HCT116 (cell line): ENCODE data around the gene PARVA. TPM values are rescaled to one million over a fixed set of nuclear protein-coding genes. Genes with fewer than 3 reads are reported as not detected.

ENCODE experiments used
- ATAC-seq: fragments of 200-7000 bp; cut with Tn5 transposase; 2 replicates; pipeline ENCODE4 v1.9.1; 2020; ENCODE audit warnings: mild to moderate bottlenecking, moderate library complexity
- BruUV-seq: library from RNA; stranded (reverse); fragments of 400-500 nt; replicated peaks from 2 replicates; lab custom pipeline; 2021; lab: Mats Ljungman, UMichigan
- CTCF ChIA-PET: fragments of 300-600 bp; sonication (Branson Sonifier 250); formaldehyde crosslinking; loops from one replicate; lab custom pipeline; 2021; ENCODE audit warnings: antibody characterized with exemption; lab: Charles Lee
- POLR2A ChIA-PET: fragments of 300-600, 350-600 bp; sonication (Branson Sonifier 250); formaldehyde crosslinking; loops from one replicate; lab custom pipeline; 2021; ENCODE audit warnings: antibody characterized with exemption; lab: Charles Lee
- RAD21 ChIA-PET, 2 experiments: fragments of 300-600 bp; sonication (Branson Sonifier 250); formaldehyde crosslinking; loops; one replicate each; lab custom pipeline; 2023; ENCODE audit warnings: low total read pairs in 2 of 2; ENCODE audit not compliant: uncharacterized antibody in 2 of 2, unreplicated experiment in 2 of 2, low non-redundant PET in 1 of 2; lab: Charles Lee
- DNase-seq: peaks from one replicate; pipeline ENCODE4 v3.0.0-alpha.2; 2010; ENCODE audit warnings: low read depth, low spot score
- H2AFZ ChIP-seq: fragments of 200-600 bp; shearing (Covaris generic), sonication (generic); 2 replicates; pipeline ENCODE4 v1.6.1; 2017; ENCODE audit warnings: low read depth, mixed run types, mixed read lengths, antibody characterized with exemption, low read length; ENCODE audit not compliant: poor library complexity, severe bottlenecking
- H3K27ac ChIP-seq: 2 replicates; pipeline ENCODE4 v1.5.1; 2012; ENCODE audit warnings: low read depth, low read length
- H3K27me3 ChIP-seq: fragments of 200-600 bp; sonication (generic); 2 replicates; pipeline ENCODE4 v1.6.1; 2016; ENCODE audit warnings: mixed run types, low read length, mixed read lengths; ENCODE audit not compliant: insufficient read depth
- H3K36me3 ChIP-seq, 2 experiments: fragments of 200-500 bp in 1 of 2; fragments of 200-600 bp in 1 of 2; sonication (Bioruptor generic) in 1 of 2; sonication (generic) in 1 of 2; 2 replicates each; pipeline versions ENCODE4 v1.5.1 to v1.6.1; 2014 to 2016; ENCODE audit warnings: low read length in 2 of 2, inconsistent platforms in 1 of 2, mixed read lengths in 1 of 2, mixed run types in 1 of 2; ENCODE audit not compliant: insufficient read depth in 2 of 2, control insufficient read depth in 1 of 2
- H3K4me1 ChIP-seq, 2 experiments: fragments of 200-600 bp in 1 of 2; sonication (generic) in 1 of 2; 2 replicates each; pipeline versions ENCODE4 v1.5.1 to v1.6.1; 2012 to 2017; ENCODE audit warnings: low read length in 2 of 2, inconsistent platforms in 1 of 2, mild to moderate bottlenecking in 1 of 2, mixed read lengths in 1 of 2, mixed run types in 1 of 2, moderate library complexity in 1 of 2; ENCODE audit not compliant: insufficient read depth in 2 of 2, control insufficient read depth in 1 of 2
- H3K4me2 ChIP-seq: fragments of 200-600 bp; sonication (generic); 2 replicates; pipeline ENCODE4 v1.6.1; 2017; ENCODE audit warnings: mixed run types, low read length, mixed read lengths
- H3K4me3 ChIP-seq, 2 experiments: fragments of 200-600 bp in 1 of 2; sonication (generic) in 1 of 2; replicated peaks in 1 of 2; 2 replicates each; pipeline ENCODE4 v1.5.1; 2011 to 2016; ENCODE audit warnings: low read length in 2 of 2, control low read depth in 1 of 2, low read depth in 1 of 2, mild to moderate bottlenecking in 1 of 2, mixed read lengths in 1 of 2, mixed run types in 1 of 2
- H3K79me2 ChIP-seq: fragments of 200-600 bp; sonication (generic); 2 replicates; pipeline ENCODE4 v1.6.1; 2017; ENCODE audit warnings: mild to moderate bottlenecking, mixed run types, low read length, moderate library complexity, mixed read lengths; ENCODE audit not compliant: insufficient read depth
- H3K9ac ChIP-seq: fragments of 200-600 bp; sonication (generic); 2 replicates; pipeline ENCODE4 v1.6.1; 2016; ENCODE audit warnings: low read length, mixed read lengths
- H3K9me2 ChIP-seq: fragments of 200-600 bp; sonication (generic), shearing (Covaris generic); 2 replicates; pipeline ENCODE4 v1.6.1; 2017; ENCODE audit warnings: mixed run types, mild to moderate bottlenecking, moderate library complexity; ENCODE audit not compliant: insufficient read depth
- H3K9me3 ChIP-seq, 2 experiments: fragments of 200-500 bp in 1 of 2; fragments of 200-600 bp in 1 of 2; sonication (Bioruptor generic) in 1 of 2; sonication (generic) in 1 of 2; 2 replicates each; pipeline ENCODE4 v1.6.1; 2014 to 2017; ENCODE audit warnings: low read length in 2 of 2, mixed read lengths in 2 of 2, inconsistent platforms in 1 of 2, low read depth in 1 of 2, mild to moderate bottlenecking in 1 of 2, mixed run types in 1 of 2, moderate library complexity in 1 of 2; ENCODE audit not compliant: control insufficient read depth in 1 of 2, insufficient read depth in 1 of 2
- H4K20me1 ChIP-seq: fragments of 200-600 bp; sonication (generic), shearing (Covaris generic); 2 replicates; pipeline ENCODE4 v1.6.1; 2017; ENCODE audit warnings: mixed run types, mild to moderate bottlenecking, moderate library complexity; ENCODE audit not compliant: insufficient read depth
- CBX3 ChIP-seq: IDR thresholded peaks from 2 replicates; pipeline ENCODE4 v1.6.1; 2012; ENCODE audit warnings: low read depth
- CEBPB ChIP-seq: IDR thresholded peaks from 2 replicates; pipeline ENCODE4 v1.6.1; 2012; ENCODE audit warnings: low read depth
- EZH2 ChIP-seq: fragments of 200-600 bp; sonication (generic); IDR thresholded peaks from 2 replicates; pipeline ENCODE4 v1.6.1; 2017; ENCODE audit warnings: antibody characterized with exemption, mixed run types
- EZH2phosphoT487 ChIP-seq: fragments of 200-600 bp; IDR thresholded peaks from 2 replicates; pipeline ENCODE4 v1.6.1; 2018; ENCODE audit warnings: antibody characterized with exemption, borderline replicate concordance
- JUND ChIP-seq: IDR thresholded peaks from 2 replicates; pipeline ENCODE4 v1.6.1; 2012
- POLR2A ChIP-seq: IDR thresholded peaks from 2 replicates; pipeline ENCODE4 v1.7.0; 2011; ENCODE audit warnings: borderline replicate concordance; ENCODE audit not compliant: insufficient read depth, insufficient read length; ENCODE audit errors: extremely low read depth
- POLR2AphosphoS5 ChIP-seq: IDR thresholded peaks from 2 replicates; pipeline ENCODE4 v1.6.1; 2011; ENCODE audit warnings: mild to moderate bottlenecking, low read depth, low read length, moderate library complexity
- RAD21 ChIP-seq: IDR thresholded peaks from 2 replicates; pipeline ENCODE4 v1.6.1; 2012; ENCODE audit warnings: low read depth, mild to moderate bottlenecking
- SIN3A ChIP-seq: IDR thresholded peaks from 2 replicates; pipeline ENCODE4 v1.6.1; 2012; ENCODE audit warnings: low read depth
- TCF7L2 ChIP-seq: IDR thresholded peaks from 2 replicates; pipeline ENCODE4 v1.7.0; 2011; ENCODE audit warnings: borderline replicate concordance, inconsistent platforms; ENCODE audit not compliant: insufficient read depth, insufficient read length; ENCODE audit errors: extremely low read depth
- YY1 ChIP-seq: IDR thresholded peaks from 2 replicates; pipeline ENCODE4 v1.6.1; 2011; ENCODE audit warnings: low read length, low read depth, moderate library complexity, mild to moderate bottlenecking; ENCODE audit not compliant: insufficient replicate concordance; ENCODE audit errors: extremely low read depth
- intact Hi-C: fragments of 100-400 bp; cut with micrococcal nuclease; formaldehyde crosslinking; loops from 2 replicates; pipeline ENCODE4 v1.10.0; 2022
- total RNA-seq: library from RNA; stranded (reverse); gene quantifications from one replicate; pipeline ENCODE4 v1.2.1, GENCODE V29; 2021; ENCODE audit not compliant: unreplicated experiment
- TF ChIP-seq, protein P1 (sequence below): IDR thresholded peaks from 2 replicates; pipeline ENCODE4 v1.6.1; 2012
- TF ChIP-seq, protein P2 (sequence below): IDR thresholded peaks from 2 replicates; pipeline ENCODE4 v1.6.1; 2012
- TF ChIP-seq, protein P3 (sequence below), 3 experiments: fragments of 200-600 bp in 1 of 3; sonication (generic) in 1 of 3; IDR thresholded peaks in 2 of 3; conservative IDR thresholded peaks in 1 of 3; 2 replicates each; pipeline ENCODE4 v1.5.1; 2012 to 2017; ENCODE audit warnings: low read depth in 2 of 3, low read length in 2 of 3, antibody characterized with exemption in 1 of 3, borderline replicate concordance in 1 of 3, control low read depth in 1 of 3, mild to moderate bottlenecking in 1 of 3, mixed read lengths in 1 of 3, mixed run types in 1 of 3, moderate library complexity in 1 of 3; ENCODE audit not compliant: insufficient read depth in 1 of 3

The PARVA gene
- total RNA-seq, 1 experiment from 2014 or later, result 18.4 TPM

DNA sequence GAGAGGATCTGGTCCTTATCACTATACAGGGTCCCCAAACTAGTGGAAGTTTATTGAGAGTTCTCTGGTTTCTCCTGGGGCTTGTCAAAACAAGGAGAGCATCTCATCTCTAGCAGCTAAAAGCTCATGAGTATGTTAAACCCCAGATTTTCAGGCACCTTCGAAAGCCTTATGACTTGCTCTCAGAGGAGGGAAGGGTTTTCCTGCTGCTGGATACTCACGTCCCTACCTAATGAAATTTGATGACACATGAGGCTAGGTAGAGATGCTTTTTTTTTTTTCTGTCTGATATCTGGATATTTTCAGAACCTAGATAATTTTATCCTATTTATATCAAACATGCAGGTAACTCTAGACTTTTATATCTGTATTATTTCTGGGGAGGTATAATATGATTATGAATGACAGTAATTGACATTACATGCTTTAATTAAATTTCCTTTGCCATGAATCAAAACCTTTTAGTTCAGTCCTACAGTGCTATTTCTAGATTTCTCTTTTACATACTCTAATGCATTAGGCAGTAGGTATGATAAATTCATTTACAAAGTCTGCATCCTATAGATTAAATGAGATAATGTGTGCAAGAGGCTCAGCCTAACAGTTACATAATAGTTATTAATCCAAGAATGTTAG lies 73.9 kb downstream of the PARVA start:
- no peaks in the 10 kb centered on the region for H4K20me1 ChIP-seq
- intact Hi-C loops, result no loop called here
- no peaks in the 10 kb centered on the region for H3K79me2 ChIP-seq
- no peak overlapping the region for H3K9ac ChIP-seq
- H3K36me3 ChIP-seq, result no peaks in the 10 kb centered on the region
- H3K4me3 ChIP-seq, result no peak overlapping the region
- POLR2A ChIA-PET, result no interaction called here
- H3K9me3 ChIP-seq, result no peaks in the 10 kb centered on the region
- no peak overlapping the region for H3K27ac ChIP-seq
- H3K9me2 ChIP-seq, result 0 out of 2 replicates have a peak, but pooled peaks cover 6% of the 10 kb centered on the region
- no peak for TF ChIP-seq CEBPB
- ATAC-seq (no peak), DNase-seq (no peak)
- peaks cover 0 to 12% of the 10 kb centered on the region in 2 experiments; a peak in 1 of 4 replicates for H3K4me1 ChIP-seq
- no peak overlapping the region for H3K4me2 ChIP-seq
- no TSS peak for BruUV-seq
- no peaks in the 10 kb centered on the region for H3K27me3 ChIP-seq
- no peak overlapping the region for H2AFZ ChIP-seq
- RAD21 ChIA-PET, result no interaction called here
- CTCF ChIA-PET, result no interaction called here

DNA sequence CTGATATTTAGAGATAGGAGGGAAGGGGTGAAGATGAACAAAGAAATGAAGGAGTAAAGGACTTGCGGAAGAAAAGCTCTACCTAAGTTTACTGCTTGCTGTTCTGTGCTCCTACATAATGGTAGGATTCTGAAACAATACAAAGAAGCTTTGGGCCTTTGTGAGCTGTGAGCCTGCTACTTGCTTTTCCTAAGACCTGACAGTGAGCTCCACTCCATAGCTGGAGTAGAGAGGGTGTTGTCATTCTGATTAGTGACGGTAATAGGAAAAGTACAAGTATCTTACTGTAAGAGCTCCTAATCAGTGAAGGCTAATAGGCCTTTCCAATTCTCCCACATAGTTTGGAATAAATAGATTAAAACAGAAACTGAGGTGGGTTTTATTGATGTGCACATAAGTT lies 75.9 kb downstream of the PARVA start:
- intact Hi-C loops, result no loop called here
- Histone ChIP-seq H3K9ac (no peak overlapping the region), H3K4me2 (no peak overlapping the region), H3K4me3 (no peak overlapping the region), H3K79me2 (no peaks in the 10 kb centered on the region)
- POLR2A ChIA-PET, result no interaction called here
- TF ChIP-seq YY1 (no peak), JUND (no peak), CBX3 (no peak), EZH2 (no peak), POLR2A (no peak), SIN3A (no peak), TCF7L2 (no peak), EZH2phosphoT487 (no peak), POLR2AphosphoS5 (no peak), RAD21 (no peak)
- TF ChIP-seq, protein P1, sequence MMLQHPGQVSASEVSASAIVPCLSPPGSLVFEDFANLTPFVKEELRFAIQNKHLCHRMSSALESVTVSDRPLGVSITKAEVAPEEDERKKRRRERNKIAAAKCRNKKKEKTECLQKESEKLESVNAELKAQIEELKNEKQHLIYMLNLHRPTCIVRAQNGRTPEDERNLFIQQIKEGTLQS, result no peak
- TF ChIP-seq, protein P2, sequence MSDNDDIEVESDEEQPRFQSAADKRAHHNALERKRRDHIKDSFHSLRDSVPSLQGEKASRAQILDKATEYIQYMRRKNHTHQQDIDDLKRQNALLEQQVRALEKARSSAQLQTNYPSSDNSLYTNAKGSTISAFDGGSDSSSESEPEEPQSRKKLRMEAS, result no peak
- TF ChIP-seq, protein P3, sequence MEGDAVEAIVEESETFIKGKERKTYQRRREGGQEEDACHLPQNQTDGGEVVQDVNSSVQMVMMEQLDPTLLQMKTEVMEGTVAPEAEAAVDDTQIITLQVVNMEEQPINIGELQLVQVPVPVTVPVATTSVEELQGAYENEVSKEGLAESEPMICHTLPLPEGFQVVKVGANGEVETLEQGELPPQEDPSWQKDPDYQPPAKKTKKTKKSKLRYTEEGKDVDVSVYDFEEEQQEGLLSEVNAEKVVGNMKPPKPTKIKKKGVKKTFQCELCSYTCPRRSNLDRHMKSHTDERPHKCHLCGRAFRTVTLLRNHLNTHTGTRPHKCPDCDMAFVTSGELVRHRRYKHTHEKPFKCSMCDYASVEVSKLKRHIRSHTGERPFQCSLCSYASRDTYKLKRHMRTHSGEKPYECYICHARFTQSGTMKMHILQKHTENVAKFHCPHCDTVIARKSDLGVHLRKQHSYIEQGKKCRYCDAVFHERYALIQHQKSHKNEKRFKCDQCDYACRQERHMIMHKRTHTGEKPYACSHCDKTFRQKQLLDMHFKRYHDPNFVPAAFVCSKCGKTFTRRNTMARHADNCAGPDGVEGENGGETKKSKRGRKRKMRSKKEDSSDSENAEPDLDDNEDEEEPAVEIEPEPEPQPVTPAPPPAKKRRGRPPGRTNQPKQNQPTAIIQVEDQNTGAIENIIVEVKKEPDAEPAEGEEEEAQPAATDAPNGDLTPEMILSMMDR (IDR thresholded peaks at IDR 0.05 in 2 of 3, conservative IDR thresholded peaks at IDR 0.05 in 1 of 3; ENCODE audit: borderline replicate concordance in 1 of 3, insufficient read depth in 1 of 3, low read depth in 2 of 3, low read length in 2 of 3), result no peak
- TF ChIP-seq, all 23 proteins: peak for 0
- Histone ChIP-seq H3K4me1 (peaks cover 0 to 12% of the 10 kb centered on the region in 2 experiments; a peak in 1 of 4 replicates), H2AFZ (no peak overlapping the region), H3K9me3 (no peaks in the 10 kb centered on the region), H3K36me3 (no peaks in the 10 kb centered on the region), H3K27ac (no peak overlapping the region), H3K27me3 (no peaks in the 10 kb centered on the region), H3K9me2 (0 out of 2 replicates have a peak, but pooled peaks cover 6% of the 10 kb centered on the region), H4K20me1 (no peaks in the 10 kb centered on the region)
- RAD21 ChIA-PET, result no interaction called here
- ATAC-seq (no peak), DNase-seq (no peak)
- BruUV-seq, result no TSS peak
- CTCF ChIA-PET, result no interaction called here
